WTC11 (cell line): Measurements from ENCODE around the gene ELOB. TPM values are rescaled to one million over a fixed set of nuclear protein-coding genes. Genes with fewer than 3 reads are reported as not detected.

Experiments used
- ATAC-seq: fragments of 200-7000 bp; cut with Tn5 transposase; 2 replicates; pipeline ENCODE4 v1.10.0; 2021; ENCODE audit warnings: mild to moderate bottlenecking, moderate library complexity
- CTCF ChIA-PET: fragments of 300-600 bp; sonication (Branson Sonifier 250); formaldehyde crosslinking; loops from one replicate; lab custom pipeline; 2021; ENCODE audit warnings: antibody characterized with exemption; lab: Charles Lee
- POLR2A ChIA-PET: fragments of 350-600 bp; sonication (Branson Sonifier 250); formaldehyde crosslinking; loops from one replicate; lab custom pipeline; 2021; ENCODE audit warnings: antibody characterized with exemption; lab: Charles Lee
- DNase-seq: peaks from one replicate; pipeline ENCODE4 v3.0.0; 2021; ENCODE audit warnings: low spot score
- H3K27ac Mint-ChIP-seq: 2 replicates; pipeline ENCODE4 v1.8.0; 2021; ENCODE audit warnings: mixed read lengths
- H3K27me3 Mint-ChIP-seq: 2 replicates; pipeline ENCODE4 v1.8.0; 2021; ENCODE audit warnings: low read depth, mild to moderate bottlenecking, moderate library complexity, mixed read lengths
- H3K36me3 Mint-ChIP-seq: 2 replicates; pipeline ENCODE4 v1.8.0; 2021; ENCODE audit warnings: mixed read lengths
- H3K4me1 Mint-ChIP-seq: 2 replicates; pipeline ENCODE4 v1.8.0; 2022; ENCODE audit warnings: mixed read lengths
- H3K4me3 Mint-ChIP-seq: 2 replicates; pipeline ENCODE4 v1.8.0; 2021; ENCODE audit warnings: mild to moderate bottlenecking, moderate library complexity, mixed read lengths
- H3K9me3 Mint-ChIP-seq: 2 replicates; pipeline ENCODE4 v1.8.0; 2021; ENCODE audit warnings: mixed read lengths
- CREB1 ChIP-seq: sonication (generic); formaldehyde crosslinking; IDR thresholded peaks from 2 replicates; pipeline ENCODE4 v1.8.0; 2023; ENCODE audit warnings: mild to moderate bottlenecking, missing genetic modification reagents
- ETV6 ChIP-seq: sonication (generic); formaldehyde crosslinking; IDR thresholded peaks from 2 replicates; pipeline ENCODE4 v1.8.1; 2022; ENCODE audit warnings: mild to moderate bottlenecking, missing genetic modification reagents
- GABPB1 ChIP-seq: sonication (generic); formaldehyde crosslinking; IDR thresholded peaks from 2 replicates; pipeline ENCODE4 v1.8.1; 2023; ENCODE audit warnings: mild to moderate bottlenecking, missing genetic modification reagents
- GTF2I ChIP-seq: fragments of 250-450 bp; sonication (Bioruptor Pico); conservative IDR thresholded peaks from 2 replicates; pipeline ENCODE4 v1.4.0; 2021; ENCODE audit warnings: mild to moderate bottlenecking
- NFYB ChIP-seq: sonication (generic); formaldehyde crosslinking; conservative IDR thresholded peaks from 2 replicates; pipeline ENCODE4 v1.8.0; 2022; ENCODE audit warnings: low read depth, missing genetic modification reagents
- NR3C1 ChIP-seq: sonication (generic); formaldehyde crosslinking; conservative IDR thresholded peaks from 2 replicates; pipeline ENCODE4 v1.8.1; 2023; ENCODE audit warnings: low read depth, mild to moderate bottlenecking, missing genetic modification reagents
- TP53 ChIP-seq: sonication (generic); formaldehyde crosslinking; IDR thresholded peaks from 2 replicates; pipeline ENCODE4 v1.8.1; 2023; ENCODE audit warnings: mild to moderate bottlenecking, missing genetic modification reagents
- ZBTB21 ChIP-seq: sonication (generic); formaldehyde crosslinking; IDR thresholded peaks from 2 replicates; pipeline ENCODE4 v1.8.1; 2023; ENCODE audit warnings: mild to moderate bottlenecking, missing genetic modification reagents, borderline replicate concordance
- ZNF219 ChIP-seq: sonication (generic); formaldehyde crosslinking; IDR thresholded peaks from 2 replicates; pipeline ENCODE4 v1.8.0; 2023; ENCODE audit warnings: missing genetic modification reagents, mild to moderate bottlenecking, borderline replicate concordance
- ZNF317 ChIP-seq: sonication (generic); formaldehyde crosslinking; IDR thresholded peaks from 2 replicates; pipeline ENCODE4 v1.8.1; 2023; ENCODE audit warnings: low read depth, mild to moderate bottlenecking, moderate library complexity, missing genetic modification reagents, borderline replicate concordance
- ZNF396 ChIP-seq: fragments of 250-450 bp; sonication (Bioruptor Pico); IDR thresholded peaks from 2 replicates; pipeline ENCODE4 v1.8.0; 2021; ENCODE audit warnings: mild to moderate bottlenecking, moderate library complexity, borderline replicate concordance
- ZNF423 ChIP-seq: fragments of 250-450 bp; sonication (Bioruptor Pico); IDR thresholded peaks from 2 replicates; pipeline ENCODE4 v2.1.2; 2022; ENCODE audit warnings: mild to moderate bottlenecking, moderate library complexity
- total RNA-seq: library from RNA; stranded (reverse); gene quantifications from 3 replicates; pipeline ENCODE4 v1.2.3, GENCODE V29; 2021
- TF ChIP-seq, protein P1 (sequence below): sonication (generic); formaldehyde crosslinking; IDR thresholded peaks from 2 replicates; pipeline ENCODE4 v1.8.1; 2023; ENCODE audit warnings: mild to moderate bottlenecking, moderate library complexity, missing genetic modification reagents
- TF ChIP-seq, protein P2 (sequence below): sonication (generic); formaldehyde crosslinking; IDR thresholded peaks from 2 replicates; pipeline ENCODE4 v1.8.0; 2022; ENCODE audit warnings: mild to moderate bottlenecking, missing genetic modification reagents
- TF ChIP-seq, protein P3 (sequence below): sonication (generic); formaldehyde crosslinking; IDR thresholded peaks from 2 replicates; pipeline ENCODE4 v1.8.1; 2022; ENCODE audit warnings: mild to moderate bottlenecking, missing genetic modification reagents, moderate library complexity, borderline replicate concordance
- TF ChIP-seq, protein P4 (sequence below): fragments of 250-450 bp; sonication (Bioruptor Pico); IDR thresholded peaks from 2 replicates; pipeline ENCODE4 v2.1.2; 2022; ENCODE audit warnings: mild to moderate bottlenecking, moderate library complexity
- TF ChIP-seq, protein P5 (sequence below): sonication (generic); formaldehyde crosslinking; IDR thresholded peaks from 2 replicates; pipeline ENCODE4 v1.8.0; 2023; ENCODE audit warnings: mild to moderate bottlenecking, missing genetic modification reagents

ELOB gene
- total RNA-seq, 1 experiment from 2014 or later = 252 TPM

DNA sequence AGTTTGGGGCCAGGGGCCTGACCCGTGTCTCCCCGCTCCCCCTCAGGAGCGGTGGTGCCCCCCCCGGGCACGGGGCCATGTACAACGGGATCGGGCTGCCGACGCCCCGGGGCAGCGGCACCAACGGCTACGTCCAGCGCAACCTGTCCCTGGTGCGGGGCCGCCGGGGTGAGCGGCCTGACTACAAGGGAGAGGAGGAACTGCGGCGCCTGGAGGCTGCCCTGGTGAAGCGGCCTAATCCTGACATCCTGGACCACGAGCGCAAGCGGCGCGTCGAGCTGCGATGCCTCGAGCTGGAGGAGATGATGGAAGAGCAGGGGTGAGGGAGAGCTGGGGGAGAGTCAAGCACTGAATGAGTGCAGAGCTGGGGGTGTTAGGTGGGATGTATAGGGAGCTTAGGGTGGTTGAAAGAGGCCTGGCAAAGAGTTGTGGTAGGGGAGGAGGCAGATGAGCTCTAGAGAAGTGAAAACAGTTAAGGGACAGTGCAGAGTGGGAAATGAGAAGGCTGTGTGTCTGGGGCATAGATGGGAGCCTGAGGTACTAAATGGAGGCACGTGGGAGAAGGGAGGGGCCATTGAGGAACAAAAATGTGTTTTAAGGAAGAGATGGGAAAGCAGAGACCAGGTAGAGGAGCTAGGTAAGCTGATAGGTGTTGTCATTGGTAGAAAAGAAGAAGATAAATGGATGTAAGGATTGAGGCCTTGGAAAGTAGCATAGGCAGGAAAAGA lies 20.6 kb downstream of the ELOB start:
- CTCF ChIA-PET = interaction anchor here (0.6 kb wide), 1 partner anchor 100 kb away, joined by 4 read pairs; no protein-coding TSS in a partner anchor
- ATAC-seq (no peak), DNase-seq (no peak)
- Mint-ChIP-seq H3K36me3 (peaks cover 77% of the 10 kb centered on the region), H3K27ac (peak overlapping the region; percentile 12), H3K4me3 (no peak overlapping the region), H3K9me3 (peaks cover 23% of the 10 kb centered on the region), H3K4me1 (peaks cover 27% of the 10 kb centered on the region), H3K27me3 (no peaks in the 10 kb centered on the region)
- TF ChIP-seq ZNF219 (CRISPR knock-in tag) = no peak
- no peak for TF ChIP-seq GABPB1
- no peak for TF ChIP-seq TP53 (CRISPR knock-in tag)
- POLR2A ChIA-PET = no interaction called here

DNA sequence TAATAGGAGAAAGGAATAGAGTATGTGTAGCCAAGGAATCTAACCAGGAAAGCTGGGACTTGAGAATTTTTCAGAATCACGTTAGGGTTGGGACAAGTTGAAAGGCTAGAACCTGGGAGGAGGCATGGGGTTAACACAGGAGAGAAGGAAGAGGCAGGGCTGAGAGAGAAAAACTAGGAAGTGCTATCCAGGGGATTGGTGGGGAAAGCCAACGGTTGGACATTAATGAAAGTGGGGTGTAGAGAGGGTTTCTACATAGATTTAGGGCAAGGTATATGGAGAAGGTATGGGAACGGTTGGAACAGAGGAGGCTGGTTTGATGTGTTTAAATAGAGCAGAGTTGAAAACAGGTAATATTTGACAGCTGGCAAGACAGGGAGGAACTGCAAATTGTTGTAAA lies 21.9 kb downstream of the ELOB start:
- peaks cover 38% of the 10 kb centered on the region for H3K4me1 Mint-ChIP-seq
- no peak for ATAC-seq
- CTCF ChIA-PET = no interaction called here
- peaks cover 64% of the 10 kb centered on the region for H3K36me3 Mint-ChIP-seq
- POLR2A ChIA-PET = no interaction called here
- H3K27me3 Mint-ChIP-seq = no peaks in the 10 kb centered on the region
- peaks cover 11% of the 10 kb centered on the region for H3K9me3 Mint-ChIP-seq
- peak overlapping the region; percentile 72 for H3K27ac Mint-ChIP-seq
- peak overlapping the region; percentile 89 for H3K4me3 Mint-ChIP-seq
- DNase-seq = no peak
- TF ChIP-seq ETV6 (CRISPR knock-in tag) = no peak
- TF ChIP-seq ZBTB21 (CRISPR knock-in tag) = no peak
- no peak for TF ChIP-seq CREB1
- TF ChIP-seq, protein P1, sequence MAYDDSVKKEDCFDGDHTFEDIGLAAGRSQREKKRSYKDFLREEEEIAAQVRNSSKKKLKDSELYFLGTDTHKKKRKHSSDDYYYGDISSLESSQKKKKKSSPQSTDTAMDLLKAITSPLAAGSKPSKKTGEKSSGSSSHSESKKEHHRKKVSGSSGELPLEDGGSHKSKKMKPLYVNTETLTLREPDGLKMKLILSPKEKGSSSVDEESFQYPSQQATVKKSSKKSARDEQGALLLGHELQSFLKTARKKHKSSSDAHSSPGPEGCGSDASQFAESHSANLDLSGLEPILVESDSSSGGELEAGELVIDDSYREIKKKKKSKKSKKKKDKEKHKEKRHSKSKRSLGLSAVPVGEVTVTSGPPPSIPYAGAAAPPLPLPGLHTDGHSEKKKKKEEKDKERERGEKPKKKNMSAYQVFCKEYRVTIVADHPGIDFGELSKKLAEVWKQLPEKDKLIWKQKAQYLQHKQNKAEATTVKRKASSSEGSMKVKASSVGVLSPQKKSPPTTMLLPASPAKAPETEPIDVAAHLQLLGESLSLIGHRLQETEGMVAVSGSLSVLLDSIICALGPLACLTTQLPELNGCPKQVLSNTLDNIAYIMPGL (CRISPR knock-in tag) = no peak
- TF ChIP-seq, protein P2, sequence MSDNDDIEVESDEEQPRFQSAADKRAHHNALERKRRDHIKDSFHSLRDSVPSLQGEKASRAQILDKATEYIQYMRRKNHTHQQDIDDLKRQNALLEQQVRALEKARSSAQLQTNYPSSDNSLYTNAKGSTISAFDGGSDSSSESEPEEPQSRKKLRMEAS = no peak
- TF ChIP-seq, protein P3, sequence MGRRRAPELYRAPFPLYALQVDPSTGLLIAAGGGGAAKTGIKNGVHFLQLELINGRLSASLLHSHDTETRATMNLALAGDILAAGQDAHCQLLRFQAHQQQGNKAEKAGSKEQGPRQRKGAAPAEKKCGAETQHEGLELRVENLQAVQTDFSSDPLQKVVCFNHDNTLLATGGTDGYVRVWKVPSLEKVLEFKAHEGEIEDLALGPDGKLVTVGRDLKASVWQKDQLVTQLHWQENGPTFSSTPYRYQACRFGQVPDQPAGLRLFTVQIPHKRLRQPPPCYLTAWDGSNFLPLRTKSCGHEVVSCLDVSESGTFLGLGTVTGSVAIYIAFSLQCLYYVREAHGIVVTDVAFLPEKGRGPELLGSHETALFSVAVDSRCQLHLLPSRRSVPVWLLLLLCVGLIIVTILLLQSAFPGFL (CRISPR knock-in tag) = no peak
- no peak for TF ChIP-seq ZNF396 (CRISPR knock-in tag)
- TF ChIP-seq NFYB (CRISPR knock-in tag) = no peak
- TF ChIP-seq GTF2I (CRISPR knock-in tag) = no peak

DNA sequence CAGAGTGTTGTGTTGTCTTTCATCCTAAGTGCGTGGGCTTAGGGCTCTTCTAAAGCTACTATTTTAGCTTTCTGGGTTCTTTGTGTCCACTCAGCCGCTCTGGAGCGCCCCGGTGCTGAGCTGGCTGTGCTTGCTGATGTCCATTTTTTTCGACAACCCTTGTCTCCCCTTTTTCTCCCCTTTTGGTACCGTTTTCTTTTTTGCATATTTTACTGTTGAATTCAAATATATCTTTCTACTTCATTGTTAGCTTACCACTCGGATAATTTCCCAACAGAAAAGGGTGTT lies 23.4 kb downstream of the ELOB start:
- Mint-ChIP-seq H3K4me1 (peaks cover 38% of the 10 kb centered on the region), H3K36me3 (peaks cover 52% of the 10 kb centered on the region), H3K27me3 (no peaks in the 10 kb centered on the region), H3K9me3 (peaks cover 3% of the 10 kb centered on the region), H3K4me3 (peak overlapping the region; percentile 89), H3K27ac (peak overlapping the region; percentile 95)
- TF ChIP-seq, protein P2 = no peak
- no peak for TF ChIP-seq ZNF423 (CRISPR knock-in tag)
- TF ChIP-seq, protein P4, sequence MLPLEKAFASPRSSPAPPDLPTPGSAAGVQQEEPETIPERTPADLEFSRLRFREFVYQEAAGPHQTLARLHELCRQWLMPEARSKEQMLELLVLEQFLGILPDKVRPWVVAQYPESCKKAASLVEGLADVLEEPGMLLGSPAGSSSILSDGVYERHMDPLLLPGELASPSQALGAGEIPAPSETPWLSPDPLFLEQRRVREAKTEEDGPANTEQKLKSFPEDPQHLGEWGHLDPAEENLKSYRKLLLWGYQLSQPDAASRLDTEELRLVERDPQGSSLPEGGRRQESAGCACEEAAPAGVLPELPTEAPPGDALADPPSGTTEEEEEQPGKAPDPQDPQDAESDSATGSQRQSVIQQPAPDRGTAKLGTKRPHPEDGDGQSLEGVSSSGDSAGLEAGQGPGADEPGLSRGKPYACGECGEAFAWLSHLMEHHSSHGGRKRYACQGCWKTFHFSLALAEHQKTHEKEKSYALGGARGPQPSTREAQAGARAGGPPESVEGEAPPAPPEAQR (CRISPR knock-in tag) = no peak
- TF ChIP-seq NR3C1 (CRISPR knock-in tag) = no peak
- no peak for TF ChIP-seq ZNF317
- TF ChIP-seq, protein P5, sequence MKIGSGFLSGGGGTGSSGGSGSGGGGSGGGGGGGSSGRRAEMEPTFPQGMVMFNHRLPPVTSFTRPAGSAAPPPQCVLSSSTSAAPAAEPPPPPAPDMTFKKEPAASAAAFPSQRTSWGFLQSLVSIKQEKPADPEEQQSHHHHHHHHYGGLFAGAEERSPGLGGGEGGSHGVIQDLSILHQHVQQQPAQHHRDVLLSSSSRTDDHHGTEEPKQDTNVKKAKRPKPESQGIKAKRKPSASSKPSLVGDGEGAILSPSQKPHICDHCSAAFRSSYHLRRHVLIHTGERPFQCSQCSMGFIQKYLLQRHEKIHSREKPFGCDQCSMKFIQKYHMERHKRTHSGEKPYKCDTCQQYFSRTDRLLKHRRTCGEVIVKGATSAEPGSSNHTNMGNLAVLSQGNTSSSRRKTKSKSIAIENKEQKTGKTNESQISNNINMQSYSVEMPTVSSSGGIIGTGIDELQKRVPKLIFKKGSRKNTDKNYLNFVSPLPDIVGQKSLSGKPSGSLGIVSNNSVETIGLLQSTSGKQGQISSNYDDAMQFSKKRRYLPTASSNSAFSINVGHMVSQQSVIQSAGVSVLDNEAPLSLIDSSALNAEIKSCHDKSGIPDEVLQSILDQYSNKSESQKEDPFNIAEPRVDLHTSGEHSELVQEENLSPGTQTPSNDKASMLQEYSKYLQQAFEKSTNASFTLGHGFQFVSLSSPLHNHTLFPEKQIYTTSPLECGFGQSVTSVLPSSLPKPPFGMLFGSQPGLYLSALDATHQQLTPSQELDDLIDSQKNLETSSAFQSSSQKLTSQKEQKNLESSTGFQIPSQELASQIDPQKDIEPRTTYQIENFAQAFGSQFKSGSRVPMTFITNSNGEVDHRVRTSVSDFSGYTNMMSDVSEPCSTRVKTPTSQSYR (CRISPR knock-in tag) = no peak
- ATAC-seq = no peak
- DNase-seq = no peak
- ChIA-PET CTCF (no interaction called here), POLR2A (interaction anchor here (0.9 to 1.3 kb wide), 3 partner anchors 21 to 509 kb away, joined by 3 read pairs; no protein-coding TSS in a partner anchor)
